HL-60 (cell line): Measurements from ENCODE around the gene KNL1.

Experiments used
- GABPA ChIP-seq: IDR thresholded peaks from 2 replicates; pipeline ENCODE4 v1.6.1; 2012; ENCODE audit warnings: low read depth
- SPI1 ChIP-seq: IDR thresholded peaks from 2 replicates; pipeline ENCODE4 v1.6.1; 2012; ENCODE audit warnings: low read depth, mild to moderate bottlenecking, borderline replicate concordance
- TF ChIP-seq, protein P1 (sequence below): IDR thresholded peaks from 2 replicates; pipeline ENCODE4 v1.6.1; 2012; ENCODE audit warnings: low read depth; ENCODE audit not compliant: insufficient replicate concordance
- TF ChIP-seq, protein P2 (sequence below): IDR thresholded peaks from one replicate; pipeline ENCODE4 v1.5.1; 2011; ENCODE audit warnings: low read length, control low read depth, inconsistent platforms; ENCODE audit not compliant: insufficient read depth

DNA sequence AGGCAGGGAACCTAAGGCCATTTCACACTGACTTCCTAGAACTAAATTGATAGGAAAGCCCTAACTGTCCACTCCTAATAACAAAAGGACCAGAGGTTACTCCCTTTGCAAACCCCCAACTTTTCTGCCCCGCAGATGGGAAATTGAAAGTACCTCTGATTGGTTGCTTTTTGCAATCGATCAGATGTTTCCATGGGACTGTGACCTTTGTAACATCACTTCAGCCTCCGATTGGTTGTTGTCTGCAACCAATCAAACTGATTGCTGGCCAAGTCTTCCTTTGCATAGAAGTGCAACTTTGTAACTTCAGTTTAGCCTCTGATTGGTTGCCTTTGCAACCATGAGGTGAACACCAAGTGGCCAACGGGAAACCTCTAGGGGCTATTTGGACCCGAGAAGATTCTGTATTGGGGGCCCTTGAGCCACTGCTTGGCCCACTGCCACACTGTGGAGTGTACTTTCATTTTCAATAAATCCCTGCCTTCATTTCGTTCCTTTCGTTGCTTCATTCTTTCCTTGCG lies 11.3 kb upstream of the KNL1 start:
- TF ChIP-seq GABPA = no peak
- TF ChIP-seq, protein P1, sequence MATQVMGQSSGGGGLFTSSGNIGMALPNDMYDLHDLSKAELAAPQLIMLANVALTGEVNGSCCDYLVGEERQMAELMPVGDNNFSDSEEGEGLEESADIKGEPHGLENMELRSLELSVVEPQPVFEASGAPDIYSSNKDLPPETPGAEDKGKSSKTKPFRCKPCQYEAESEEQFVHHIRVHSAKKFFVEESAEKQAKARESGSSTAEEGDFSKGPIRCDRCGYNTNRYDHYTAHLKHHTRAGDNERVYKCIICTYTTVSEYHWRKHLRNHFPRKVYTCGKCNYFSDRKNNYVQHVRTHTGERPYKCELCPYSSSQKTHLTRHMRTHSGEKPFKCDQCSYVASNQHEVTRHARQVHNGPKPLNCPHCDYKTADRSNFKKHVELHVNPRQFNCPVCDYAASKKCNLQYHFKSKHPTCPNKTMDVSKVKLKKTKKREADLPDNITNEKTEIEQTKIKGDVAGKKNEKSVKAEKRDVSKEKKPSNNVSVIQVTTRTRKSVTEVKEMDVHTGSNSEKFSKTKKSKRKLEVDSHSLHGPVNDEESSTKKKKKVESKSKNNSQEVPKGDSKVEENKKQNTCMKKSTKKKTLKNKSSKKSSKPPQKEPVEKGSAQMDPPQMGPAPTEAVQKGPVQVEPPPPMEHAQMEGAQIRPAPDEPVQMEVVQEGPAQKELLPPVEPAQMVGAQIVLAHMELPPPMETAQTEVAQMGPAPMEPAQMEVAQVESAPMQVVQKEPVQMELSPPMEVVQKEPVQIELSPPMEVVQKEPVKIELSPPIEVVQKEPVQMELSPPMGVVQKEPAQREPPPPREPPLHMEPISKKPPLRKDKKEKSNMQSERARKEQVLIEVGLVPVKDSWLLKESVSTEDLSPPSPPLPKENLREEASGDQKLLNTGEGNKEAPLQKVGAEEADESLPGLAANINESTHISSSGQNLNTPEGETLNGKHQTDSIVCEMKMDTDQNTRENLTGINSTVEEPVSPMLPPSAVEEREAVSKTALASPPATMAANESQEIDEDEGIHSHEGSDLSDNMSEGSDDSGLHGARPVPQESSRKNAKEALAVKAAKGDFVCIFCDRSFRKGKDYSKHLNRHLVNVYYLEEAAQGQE = no peak
- TF ChIP-seq, protein P2, sequence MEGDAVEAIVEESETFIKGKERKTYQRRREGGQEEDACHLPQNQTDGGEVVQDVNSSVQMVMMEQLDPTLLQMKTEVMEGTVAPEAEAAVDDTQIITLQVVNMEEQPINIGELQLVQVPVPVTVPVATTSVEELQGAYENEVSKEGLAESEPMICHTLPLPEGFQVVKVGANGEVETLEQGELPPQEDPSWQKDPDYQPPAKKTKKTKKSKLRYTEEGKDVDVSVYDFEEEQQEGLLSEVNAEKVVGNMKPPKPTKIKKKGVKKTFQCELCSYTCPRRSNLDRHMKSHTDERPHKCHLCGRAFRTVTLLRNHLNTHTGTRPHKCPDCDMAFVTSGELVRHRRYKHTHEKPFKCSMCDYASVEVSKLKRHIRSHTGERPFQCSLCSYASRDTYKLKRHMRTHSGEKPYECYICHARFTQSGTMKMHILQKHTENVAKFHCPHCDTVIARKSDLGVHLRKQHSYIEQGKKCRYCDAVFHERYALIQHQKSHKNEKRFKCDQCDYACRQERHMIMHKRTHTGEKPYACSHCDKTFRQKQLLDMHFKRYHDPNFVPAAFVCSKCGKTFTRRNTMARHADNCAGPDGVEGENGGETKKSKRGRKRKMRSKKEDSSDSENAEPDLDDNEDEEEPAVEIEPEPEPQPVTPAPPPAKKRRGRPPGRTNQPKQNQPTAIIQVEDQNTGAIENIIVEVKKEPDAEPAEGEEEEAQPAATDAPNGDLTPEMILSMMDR = no peak
- TF ChIP-seq SPI1 = no peak
